Liver (tissue), 9 donors: ENCODE data around the gene PITPNC1. TPM values are rescaled to one million over a fixed set of nuclear protein-coding genes. Genes with fewer than 3 reads are reported as not detected.
A peak's percentile ranks its signal among the peaks of the same experiment; 100 is the strongest.

Source experiments
- DNase-seq: peaks from one replicate; pipeline ENCODE4 v3.0.0-alpha.2; 2017; ENCODE audit warnings: low spot score
- H3K27ac ChIP-seq, 2 donors: one replicate each; pipeline ENCODE4 v1.7.0; 2013; ENCODE audit warnings: inconsistent platforms in 2 of 2, low read length in 2 of 2, control low read depth in 1 of 2, low read depth in 1 of 2, mild to moderate bottlenecking in 1 of 2
- H3K27me3 ChIP-seq, 4 donors: one replicate each; pipeline versions ENCODE4 v1.6.1 to v1.7.0; 2013; ENCODE audit warnings: low read length in 3 of 4, inconsistent platforms in 1 of 4, mild to moderate bottlenecking in 1 of 4, moderate library complexity in 1 of 4; ENCODE audit not compliant: control insufficient read depth in 4 of 4, insufficient read depth in 4 of 4
- H3K36me3 ChIP-seq, 4 donors: one replicate each; pipeline versions ENCODE4 v1.6.1 to v1.7.0; 2013; ENCODE audit warnings: low read length in 3 of 4, mild to moderate bottlenecking in 3 of 4, low read depth in 1 of 4, moderate library complexity in 1 of 4; ENCODE audit not compliant: control insufficient read depth in 4 of 4, insufficient read depth in 3 of 4
- H3K4me1 ChIP-seq, 4 donors: one replicate each; pipeline versions ENCODE4 v1.6.1 to v1.7.0; 2013; ENCODE audit warnings: low read length in 3 of 4, mild to moderate bottlenecking in 3 of 4, moderate library complexity in 1 of 4; ENCODE audit not compliant: control insufficient read depth in 4 of 4, insufficient read depth in 4 of 4
- H3K4me3 ChIP-seq, 3 donors: one replicate each; pipeline versions ENCODE4 v1.6.1 to v1.7.0; 2013; ENCODE audit warnings: low read length in 3 of 3, control low read depth in 1 of 3, low read depth in 1 of 3, mild to moderate bottlenecking in 1 of 3
- H3K9ac ChIP-seq, 2 donors: one replicate each; pipeline ENCODE4 v1.7.0; 2013; ENCODE audit warnings: low read length in 2 of 2, mild to moderate bottlenecking in 2 of 2, moderate library complexity in 2 of 2, control low read depth in 1 of 2, low read depth in 1 of 2
- H3K9me3 ChIP-seq, 4 donors: one replicate each; pipeline versions ENCODE4 v1.6.1 to v1.7.0; 2013; ENCODE audit warnings: low read length in 3 of 4; ENCODE audit not compliant: control insufficient read depth in 4 of 4
- EGR1 ChIP-seq, 2 donors: IDR thresholded peaks; 2 replicates each; pipeline ENCODE4 v1.6.1; 2016 to 2018; ENCODE audit warnings: antibody characterized with exemption in 2 of 2, low read depth in 2 of 2
- FOXA1 ChIP-seq: IDR thresholded peaks from 2 replicates; pipeline ENCODE4 v1.6.1; 2016; ENCODE audit warnings: antibody characterized with exemption
- GABPA ChIP-seq, 2 donors: IDR thresholded peaks in 1 of 2; conservative IDR thresholded peaks in 1 of 2; 2 replicates each; pipeline ENCODE4 v1.6.1; 2016; ENCODE audit warnings: antibody characterized with exemption in 2 of 2, mild to moderate bottlenecking in 1 of 2, moderate library complexity in 1 of 2
- HNF4A ChIP-seq, 2 donors: conservative IDR thresholded peaks; 2 replicates each; pipeline ENCODE4 v1.6.1; 2016; ENCODE audit warnings: antibody characterized with exemption in 2 of 2, mild to moderate bottlenecking in 2 of 2
- HNF4G ChIP-seq: IDR thresholded peaks from 2 replicates; pipeline ENCODE4 v1.6.1; 2016; ENCODE audit warnings: antibody characterized with exemption
- JUND ChIP-seq, 2 donors: IDR thresholded peaks; 2 replicates each; pipeline ENCODE4 v1.6.1; 2016; ENCODE audit warnings: antibody characterized with exemption in 2 of 2
- RAD21 ChIP-seq, 2 donors: IDR thresholded peaks; 2 replicates each; pipeline ENCODE4 v1.6.1; 2016; ENCODE audit warnings: antibody characterized with exemption in 2 of 2, mild to moderate bottlenecking in 2 of 2
- SP1 ChIP-seq: IDR thresholded peaks from 2 replicates; pipeline ENCODE4 v1.6.1; 2018; ENCODE audit warnings: antibody characterized with exemption, mild to moderate bottlenecking
- TAF1 ChIP-seq: conservative IDR thresholded peaks from 2 replicates; pipeline ENCODE4 v1.6.1; 2016; ENCODE audit warnings: antibody characterized with exemption, mild to moderate bottlenecking
- YY1 ChIP-seq: IDR thresholded peaks from 2 replicates; pipeline ENCODE4 v1.6.1; 2016; ENCODE audit warnings: antibody characterized with exemption, mild to moderate bottlenecking
- WGBS: extraction: QIAGEN DNeasy Blood & Tissue Kit; methylation state at CpG from one replicate; pipeline ENCODE4 v1.1.7; 2013; 5-methylcytosine and 5-hydroxymethylcytosine counted together
- polyA plus RNA-seq, 2 donors: library from polyadenylated mRNA; stranded (reverse) in 1 of 2; unstranded in 1 of 2; fragments of 200-250 nt in 1 of 2; fragments of >200 nt in 1 of 2; fragmentation: Nextera tagmentation in 1 of 2; extraction: Ambion mirVana in 1 of 2; gene quantifications; one replicate each; pipeline versions ENCODE4 v1.2.1 to v1.2.3, GENCODE V29; 2013 to 2015
- total RNA-seq, 2 donors: library from RNA; depleted of rRNA; stranded (reverse); fragments of >200 nt; gene quantifications; one replicate each; pipeline ENCODE4 v1.2.3, GENCODE V29; 2014
- TF ChIP-seq, protein P1 (sequence below): IDR thresholded peaks from 2 replicates; pipeline ENCODE4 v1.6.1; 2016; ENCODE audit warnings: antibody characterized with exemption
- TF ChIP-seq, protein P2 (sequence below): fragments of 150-350 bp; IDR thresholded peaks from 2 replicates; pipeline ENCODE4 v1.5.1; 2017; ENCODE audit warnings: improper control_type of control experiment, low read depth, low read length; ENCODE audit not compliant: missing input control
- TF ChIP-seq, protein P3 (sequence below): IDR thresholded peaks from 2 replicates; pipeline ENCODE4 v1.6.1; 2016; ENCODE audit warnings: antibody characterized with exemption
- TF ChIP-seq, protein P4 (sequence below): IDR thresholded peaks from 2 replicates; pipeline ENCODE4 v1.6.1; 2016; ENCODE audit warnings: antibody characterized with exemption, mild to moderate bottlenecking
- donor health status: healthy.
- donor health status: healthy.
- donor health status: healthy.
- donor health status: healthy.
- donor health status: healthy.

Gene PITPNC1
- total and polyA plus RNA-seq, 4 donors, result 2.3 to 10.2 (median 5.7) TPM

DNA sequence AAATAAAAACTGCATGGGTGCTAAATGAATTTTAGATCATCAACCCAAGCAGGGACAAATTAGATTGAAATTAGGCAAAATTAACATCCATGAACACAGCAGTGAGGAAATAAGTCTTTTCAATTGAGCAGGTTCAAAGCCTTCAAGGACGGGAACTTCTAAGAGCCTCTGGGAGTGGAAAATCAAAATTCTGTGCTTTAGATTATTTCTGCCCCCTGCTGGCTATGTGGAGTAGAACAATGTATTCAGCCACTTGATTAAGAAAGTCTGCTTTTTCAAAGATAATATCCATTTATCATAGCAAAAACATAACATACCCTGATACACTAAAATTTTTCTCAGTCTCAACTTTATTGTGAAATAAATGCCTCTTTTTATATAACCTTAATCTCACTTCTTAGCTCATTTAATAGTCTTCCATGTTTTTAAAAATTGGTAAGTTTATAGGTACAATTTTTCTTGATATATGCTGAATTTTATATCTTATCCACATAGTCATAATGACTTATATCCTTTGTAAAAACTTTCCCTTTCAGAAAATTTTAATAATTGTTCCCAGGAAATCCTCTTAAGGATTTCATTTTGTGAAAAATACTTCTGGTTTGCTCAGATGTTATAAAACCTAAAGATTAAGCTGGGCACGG lies 312.6 kb downstream of the PITPNC1 start:
- H3K9ac ChIP-seq, result no peak overlapping the region
- WGBS, result 45% methylated on average over 2 of the region's 2 CpGs
- no peaks in the 10 kb centered on the region for H3K9me3 ChIP-seq
- DNase-seq, result no peak
- no peak overlapping the region for H3K27ac ChIP-seq
- H3K4me3 ChIP-seq, result no peak overlapping the region
- TF ChIP-seq RAD21 (IDR thresholded peaks at IDR 0.05) (peak; percentile 85 to 87), FOXA1 (no peak), HNF4G (no peak), JUND (IDR thresholded peaks at IDR 0.05) (no peak), EGR1 (IDR thresholded peaks at IDR 0.05; ENCODE audit: low read depth in 2 of 2) (no peak), YY1 (no peak)
- TF ChIP-seq, protein P1, sequence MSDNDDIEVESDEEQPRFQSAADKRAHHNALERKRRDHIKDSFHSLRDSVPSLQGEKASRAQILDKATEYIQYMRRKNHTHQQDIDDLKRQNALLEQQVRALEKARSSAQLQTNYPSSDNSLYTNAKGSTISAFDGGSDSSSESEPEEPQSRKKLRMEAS, result no peak
- TF ChIP-seq, protein P2, sequence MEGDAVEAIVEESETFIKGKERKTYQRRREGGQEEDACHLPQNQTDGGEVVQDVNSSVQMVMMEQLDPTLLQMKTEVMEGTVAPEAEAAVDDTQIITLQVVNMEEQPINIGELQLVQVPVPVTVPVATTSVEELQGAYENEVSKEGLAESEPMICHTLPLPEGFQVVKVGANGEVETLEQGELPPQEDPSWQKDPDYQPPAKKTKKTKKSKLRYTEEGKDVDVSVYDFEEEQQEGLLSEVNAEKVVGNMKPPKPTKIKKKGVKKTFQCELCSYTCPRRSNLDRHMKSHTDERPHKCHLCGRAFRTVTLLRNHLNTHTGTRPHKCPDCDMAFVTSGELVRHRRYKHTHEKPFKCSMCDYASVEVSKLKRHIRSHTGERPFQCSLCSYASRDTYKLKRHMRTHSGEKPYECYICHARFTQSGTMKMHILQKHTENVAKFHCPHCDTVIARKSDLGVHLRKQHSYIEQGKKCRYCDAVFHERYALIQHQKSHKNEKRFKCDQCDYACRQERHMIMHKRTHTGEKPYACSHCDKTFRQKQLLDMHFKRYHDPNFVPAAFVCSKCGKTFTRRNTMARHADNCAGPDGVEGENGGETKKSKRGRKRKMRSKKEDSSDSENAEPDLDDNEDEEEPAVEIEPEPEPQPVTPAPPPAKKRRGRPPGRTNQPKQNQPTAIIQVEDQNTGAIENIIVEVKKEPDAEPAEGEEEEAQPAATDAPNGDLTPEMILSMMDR, result peak; percentile 75
- peaks cover 0 to 2% (median 0%) of the 10 kb centered on the region in 4 donors for H3K36me3 ChIP-seq
- no peaks in the 10 kb centered on the region for H3K27me3 ChIP-seq
- no peaks in the 10 kb centered on the region for H3K4me1 ChIP-seq

DNA sequence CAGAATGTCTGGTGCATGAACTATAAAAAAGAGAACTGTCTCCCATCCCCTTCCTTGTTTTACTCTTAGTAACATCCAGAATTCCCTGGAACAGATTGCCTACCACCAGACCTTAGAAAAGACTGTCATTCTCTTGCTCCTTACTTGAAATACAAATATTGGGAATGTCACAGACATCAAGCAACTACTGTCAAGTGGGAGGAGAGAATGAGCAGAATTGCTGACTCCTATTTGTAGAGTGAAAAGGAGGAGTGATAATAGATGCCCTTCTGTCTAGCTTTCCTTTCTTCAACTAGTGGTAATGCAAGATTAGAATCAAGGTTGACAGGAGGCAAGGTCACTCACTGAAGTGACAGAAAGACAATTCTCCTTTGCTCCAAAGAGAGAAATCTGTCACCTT lies 316.7 kb downstream of the PITPNC1 start:
- no peaks in the 10 kb centered on the region for H3K27me3 ChIP-seq
- no peak for DNase-seq
- no peak overlapping the region for H3K27ac ChIP-seq
- no peak overlapping the region for H3K9ac ChIP-seq
- TF ChIP-seq JUND (IDR thresholded peaks at IDR 0.05) (no peak), GABPA (IDR thresholded peaks at IDR 0.05 in 1 of 2, conservative IDR thresholded peaks at IDR 0.05 in 1 of 2) (no peak), RAD21 (IDR thresholded peaks at IDR 0.05) (no peak), TAF1 (no peak), FOXA1 (no peak), HNF4A (conservative IDR thresholded peaks at IDR 0.05) (no peak), SP1 (no peak), EGR1 (IDR thresholded peaks at IDR 0.05; ENCODE audit: low read depth in 2 of 2) (no peak)
- TF ChIP-seq, protein P3, sequence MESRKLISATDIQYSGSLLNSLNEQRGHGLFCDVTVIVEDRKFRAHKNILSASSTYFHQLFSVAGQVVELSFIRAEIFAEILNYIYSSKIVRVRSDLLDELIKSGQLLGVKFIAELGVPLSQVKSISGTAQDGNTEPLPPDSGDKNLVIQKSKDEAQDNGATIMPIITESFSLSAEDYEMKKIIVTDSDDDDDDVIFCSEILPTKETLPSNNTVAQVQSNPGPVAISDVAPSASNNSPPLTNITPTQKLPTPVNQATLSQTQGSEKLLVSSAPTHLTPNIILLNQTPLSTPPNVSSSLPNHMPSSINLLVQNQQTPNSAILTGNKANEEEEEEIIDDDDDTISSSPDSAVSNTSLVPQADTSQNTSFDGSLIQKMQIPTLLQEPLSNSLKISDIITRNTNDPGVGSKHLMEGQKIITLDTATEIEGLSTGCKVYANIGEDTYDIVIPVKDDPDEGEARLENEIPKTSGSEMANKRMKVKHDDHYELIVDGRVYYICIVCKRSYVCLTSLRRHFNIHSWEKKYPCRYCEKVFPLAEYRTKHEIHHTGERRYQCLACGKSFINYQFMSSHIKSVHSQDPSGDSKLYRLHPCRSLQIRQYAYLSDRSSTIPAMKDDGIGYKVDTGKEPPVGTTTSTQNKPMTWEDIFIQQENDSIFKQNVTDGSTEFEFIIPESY, result no peak
- TF ChIP-seq, protein P4, sequence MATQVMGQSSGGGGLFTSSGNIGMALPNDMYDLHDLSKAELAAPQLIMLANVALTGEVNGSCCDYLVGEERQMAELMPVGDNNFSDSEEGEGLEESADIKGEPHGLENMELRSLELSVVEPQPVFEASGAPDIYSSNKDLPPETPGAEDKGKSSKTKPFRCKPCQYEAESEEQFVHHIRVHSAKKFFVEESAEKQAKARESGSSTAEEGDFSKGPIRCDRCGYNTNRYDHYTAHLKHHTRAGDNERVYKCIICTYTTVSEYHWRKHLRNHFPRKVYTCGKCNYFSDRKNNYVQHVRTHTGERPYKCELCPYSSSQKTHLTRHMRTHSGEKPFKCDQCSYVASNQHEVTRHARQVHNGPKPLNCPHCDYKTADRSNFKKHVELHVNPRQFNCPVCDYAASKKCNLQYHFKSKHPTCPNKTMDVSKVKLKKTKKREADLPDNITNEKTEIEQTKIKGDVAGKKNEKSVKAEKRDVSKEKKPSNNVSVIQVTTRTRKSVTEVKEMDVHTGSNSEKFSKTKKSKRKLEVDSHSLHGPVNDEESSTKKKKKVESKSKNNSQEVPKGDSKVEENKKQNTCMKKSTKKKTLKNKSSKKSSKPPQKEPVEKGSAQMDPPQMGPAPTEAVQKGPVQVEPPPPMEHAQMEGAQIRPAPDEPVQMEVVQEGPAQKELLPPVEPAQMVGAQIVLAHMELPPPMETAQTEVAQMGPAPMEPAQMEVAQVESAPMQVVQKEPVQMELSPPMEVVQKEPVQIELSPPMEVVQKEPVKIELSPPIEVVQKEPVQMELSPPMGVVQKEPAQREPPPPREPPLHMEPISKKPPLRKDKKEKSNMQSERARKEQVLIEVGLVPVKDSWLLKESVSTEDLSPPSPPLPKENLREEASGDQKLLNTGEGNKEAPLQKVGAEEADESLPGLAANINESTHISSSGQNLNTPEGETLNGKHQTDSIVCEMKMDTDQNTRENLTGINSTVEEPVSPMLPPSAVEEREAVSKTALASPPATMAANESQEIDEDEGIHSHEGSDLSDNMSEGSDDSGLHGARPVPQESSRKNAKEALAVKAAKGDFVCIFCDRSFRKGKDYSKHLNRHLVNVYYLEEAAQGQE, result no peak
- TF ChIP-seq, protein P2, result no peak
- TF ChIP-seq, protein P1, result no peak
- no peak overlapping the region for H3K4me3 ChIP-seq
- peaks cover 0 to 2% (median 0%) of the 10 kb centered on the region in 4 donors for H3K36me3 ChIP-seq
- H3K4me1 ChIP-seq, result no peaks in the 10 kb centered on the region
- no peaks in the 10 kb centered on the region for H3K9me3 ChIP-seq
